ENCODE data around the gene CEP112.

DNA sequence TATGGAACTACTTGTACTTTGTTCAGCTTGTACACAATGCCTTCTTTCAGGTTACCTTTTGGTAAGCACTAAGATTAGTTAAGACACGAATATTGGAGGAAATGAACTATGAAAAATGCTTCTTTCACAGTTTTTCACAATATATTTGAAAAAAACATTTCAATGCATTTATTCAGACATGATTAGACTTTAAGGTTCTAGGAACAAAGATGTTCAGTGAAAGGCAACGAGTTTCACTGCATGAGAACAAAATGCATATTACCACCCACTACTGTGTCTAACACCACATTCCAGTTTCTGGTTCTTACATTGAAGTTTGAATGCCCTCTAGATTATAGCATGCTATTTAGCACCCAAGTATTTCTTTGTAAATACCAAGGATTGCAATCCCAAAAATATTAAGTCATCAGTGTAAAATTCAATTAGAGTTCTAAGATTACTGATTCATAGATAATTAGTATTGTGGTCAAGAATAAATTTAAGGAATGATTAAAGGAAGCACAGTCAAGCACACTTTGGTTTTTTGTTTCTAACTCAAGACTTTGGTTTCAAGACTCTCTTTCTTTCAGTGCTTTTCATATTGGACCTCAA lies 261.7 kb downstream of the CEP112 start:
- TF ChIP-seq SP1 (IDR thresholded peaks at IDR 0.05) (no peak), ELF4 (IDR thresholded peaks at IDR 0.05) (no peak), FOXK2 (IDR thresholded peaks at IDR 0.05) (no peak), FOXA1 (IDR thresholded peaks at IDR 0.05) (no peak)

All from HEK293T (cell line).